ENCODE results near the gene EMILIN3.

EMILIN3 gene

GRCh38 chr20:41391587-41392001 lies 25.0 kb upstream of the EMILIN3 start:
- DNase-seq: no peak

DNA sequence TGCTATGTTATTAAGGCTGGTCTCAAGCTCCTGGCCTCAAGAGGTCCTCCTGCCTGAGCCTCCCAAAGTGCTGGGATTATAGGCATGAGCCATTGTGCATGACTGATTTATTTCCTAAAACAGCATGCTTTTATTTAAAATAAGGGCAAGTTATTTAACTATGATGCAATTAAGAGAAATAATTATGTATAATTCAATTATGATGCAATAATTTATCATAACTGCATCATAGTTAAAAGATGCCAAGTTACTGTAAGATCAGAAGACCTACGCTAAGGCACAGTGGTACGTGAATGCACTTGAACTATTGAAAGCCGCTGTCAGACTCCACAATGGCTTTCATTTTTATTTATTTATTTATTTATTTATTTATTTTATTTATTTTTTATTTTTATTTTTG lies 24.3 kb upstream of the EMILIN3 start:
- DNase-seq: no peak

DNA sequence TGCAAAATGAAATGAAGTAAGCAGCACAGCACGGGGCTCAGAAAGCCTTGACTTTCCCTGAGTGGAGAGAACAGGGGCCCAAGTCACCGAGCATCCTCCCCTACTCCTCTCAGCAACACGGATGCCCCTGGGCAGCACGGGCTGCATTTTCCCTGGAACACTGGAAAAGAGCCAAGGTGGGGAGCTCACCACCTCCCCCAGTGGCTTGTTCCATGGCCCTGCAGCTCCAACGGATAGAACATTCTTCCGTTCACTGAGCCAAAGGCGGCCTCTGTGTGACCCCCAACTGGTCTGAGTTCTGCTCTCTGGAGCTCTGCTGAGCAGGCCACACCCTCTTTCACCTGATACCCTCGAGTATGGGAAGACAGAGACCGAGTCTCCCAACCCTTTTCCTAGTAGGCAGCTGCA lies 20.8 kb upstream of the EMILIN3 start:
- no peak for DNase-seq

GRCh38 chr20:41386502-41387427 lies 20.1 kb upstream of the EMILIN3 start:
- DNase-seq: no peak

DNA sequence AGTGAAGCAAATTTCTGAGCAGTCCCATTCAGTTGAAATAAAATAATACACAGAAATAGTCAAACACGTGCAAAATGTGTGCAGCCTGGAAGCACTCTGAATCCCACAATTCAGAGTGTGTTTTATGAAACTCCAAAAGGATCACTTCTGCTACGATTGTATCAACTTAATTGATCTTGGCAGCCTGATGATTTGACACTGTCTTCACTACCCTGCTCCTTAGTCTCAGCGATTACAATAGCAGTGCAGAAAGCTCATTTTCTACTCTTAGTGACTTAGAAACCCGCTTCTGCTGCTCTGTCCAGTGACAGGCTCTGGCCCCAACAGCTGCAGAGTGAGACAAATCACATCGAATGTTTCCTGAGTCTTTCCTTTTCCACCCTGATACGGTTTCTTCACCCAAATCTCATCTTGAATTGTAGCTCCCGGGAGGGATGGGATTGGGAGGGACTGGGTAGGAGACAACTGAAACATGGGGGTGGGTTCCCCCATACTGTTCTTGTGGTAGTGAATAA lies 16.2 kb upstream of the EMILIN3 start:
- no peak for DNase-seq

DNA sequence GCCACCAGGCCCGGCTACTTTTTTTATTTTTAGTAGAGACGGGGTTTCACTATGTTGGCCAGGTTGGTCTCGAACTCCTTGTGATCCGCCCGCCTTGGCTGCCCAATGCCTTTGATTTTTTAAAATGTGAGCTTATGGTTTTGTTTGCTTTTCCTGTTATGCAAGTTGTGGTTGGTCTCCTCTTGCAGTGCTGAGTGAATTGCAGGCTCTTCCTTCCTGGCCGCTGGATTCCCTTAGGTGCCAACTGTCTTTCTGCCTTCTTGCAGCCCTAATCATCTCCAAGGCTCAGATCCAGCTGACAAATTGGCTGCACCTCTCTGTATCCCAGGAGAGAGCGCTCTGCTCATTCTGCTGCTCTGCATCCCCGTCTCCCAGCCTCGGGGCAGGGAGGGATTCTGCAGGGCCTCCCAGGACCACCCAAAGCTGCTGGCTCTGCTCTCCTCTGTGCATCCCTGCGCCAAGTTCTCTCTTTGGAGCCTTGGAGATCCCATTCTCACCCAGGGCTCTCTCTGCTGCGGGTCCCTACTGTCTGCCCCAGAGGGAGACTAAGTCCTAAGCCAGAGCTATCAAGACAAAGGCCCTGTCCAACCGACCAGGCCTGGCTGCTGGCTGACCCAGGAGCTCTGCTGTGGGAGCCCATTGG lies 14.1 kb upstream of the EMILIN3 start:
- DNase-seq: no peak

- no peak for DNase-seq
Measured at GRCh38 chr20:41379551-41379950, 12.9 kb upstream of the EMILIN3 start.

GRCh38 chr20:41377275-41377674 lies 10.7 kb upstream of the EMILIN3 start:
- DNase-seq: no peak

GRCh38 chr20:41376349-41376748 lies 9.7 kb upstream of the EMILIN3 start:
- no peak for DNase-seq

DNA sequence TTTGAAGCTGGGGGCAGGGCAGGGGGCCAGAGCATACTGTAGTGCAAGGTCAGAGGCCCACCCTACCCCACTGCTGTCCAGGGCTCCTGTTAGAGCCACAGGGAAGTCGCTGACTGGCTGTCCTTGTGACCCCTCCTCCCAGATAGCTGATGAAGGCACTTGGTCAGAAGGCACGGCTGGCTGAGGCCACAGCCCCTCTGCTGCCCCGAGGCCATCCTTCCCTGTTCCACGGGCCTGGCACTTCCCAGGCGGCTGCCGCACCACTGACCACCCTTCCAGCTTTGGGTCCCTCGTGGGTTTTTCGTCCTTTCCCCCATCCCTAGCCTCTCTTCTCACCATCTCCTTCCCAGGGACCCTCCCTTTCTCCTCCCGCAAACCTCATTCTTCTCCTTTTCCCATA lies 9.2 kb upstream of the EMILIN3 start:
- no peak for DNase-seq

DNA sequence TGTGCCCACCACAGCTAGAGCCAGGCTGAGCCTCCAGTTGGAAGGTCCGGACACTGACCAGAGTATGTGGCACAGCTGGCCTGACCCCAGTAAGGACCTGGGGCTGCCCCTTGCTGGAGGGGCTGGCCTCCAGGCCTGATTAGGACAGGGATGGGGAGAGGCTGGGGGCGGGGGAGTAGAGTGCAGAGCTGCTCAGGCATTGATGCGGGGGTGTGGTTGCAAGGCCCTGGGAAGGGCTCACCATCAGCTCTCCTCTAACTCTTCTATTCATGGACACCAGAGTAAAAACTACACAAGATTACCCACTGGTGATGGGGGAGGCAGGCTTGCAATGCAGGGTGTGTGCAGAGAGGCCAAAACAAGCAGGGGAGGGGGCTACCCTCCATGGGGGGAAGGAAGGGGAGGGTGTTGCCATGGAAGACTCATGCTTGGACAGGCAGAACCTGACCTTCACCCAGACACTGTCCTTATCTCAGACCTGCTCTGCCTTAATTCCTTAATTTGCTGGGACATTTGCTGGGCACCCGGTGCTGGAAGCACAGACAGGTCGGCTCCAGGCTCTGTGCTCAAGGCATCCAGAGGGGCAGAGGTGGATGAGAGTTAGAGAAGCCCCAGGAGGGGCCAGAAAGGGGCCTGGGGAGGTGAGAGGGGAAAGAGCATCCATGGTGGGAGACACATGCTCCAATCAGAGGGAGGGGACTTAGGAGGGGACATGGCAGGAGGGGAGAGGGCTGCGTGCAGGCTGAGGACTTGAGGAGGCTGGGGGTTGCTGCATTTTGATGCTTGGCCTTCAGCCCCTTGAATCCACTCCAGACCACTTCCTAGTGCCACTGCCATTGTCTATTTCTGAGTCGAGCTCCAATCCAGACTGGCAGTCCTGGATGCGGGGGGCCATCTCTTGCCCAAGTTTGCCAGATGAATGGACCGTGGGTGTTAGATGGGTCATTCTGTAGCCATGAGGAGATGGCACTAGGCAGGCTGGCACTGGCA lies 7.6 kb upstream of the EMILIN3 start:
- no peak for DNase-seq

DNA sequence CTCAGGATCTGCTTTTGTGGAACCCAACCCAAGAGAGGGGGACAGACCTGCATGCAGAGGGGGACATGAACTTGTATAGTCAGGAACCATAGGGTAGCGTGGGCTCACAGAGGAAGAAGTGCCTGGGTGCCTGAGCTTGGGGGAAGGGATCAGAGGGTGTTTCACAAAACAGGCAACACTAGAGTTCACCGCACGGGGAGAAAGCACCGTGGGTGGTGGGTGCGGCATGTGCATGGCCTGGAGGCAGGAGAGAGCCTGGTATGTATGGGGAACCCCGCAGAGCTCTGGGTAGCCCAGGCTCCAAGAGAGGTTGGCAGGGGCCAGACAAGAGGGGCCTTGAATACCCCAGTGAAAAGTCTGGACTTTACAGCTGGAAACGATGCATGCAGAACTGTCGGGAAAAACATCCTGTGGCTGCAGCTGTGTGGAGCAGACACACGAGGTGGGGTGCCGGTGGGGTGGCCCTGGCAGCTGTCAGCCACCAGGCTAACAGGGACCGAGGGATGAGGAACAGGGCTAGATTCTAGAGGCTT lies 6.7 kb upstream of the EMILIN3 start:
- DNase-seq: no peak

DNA sequence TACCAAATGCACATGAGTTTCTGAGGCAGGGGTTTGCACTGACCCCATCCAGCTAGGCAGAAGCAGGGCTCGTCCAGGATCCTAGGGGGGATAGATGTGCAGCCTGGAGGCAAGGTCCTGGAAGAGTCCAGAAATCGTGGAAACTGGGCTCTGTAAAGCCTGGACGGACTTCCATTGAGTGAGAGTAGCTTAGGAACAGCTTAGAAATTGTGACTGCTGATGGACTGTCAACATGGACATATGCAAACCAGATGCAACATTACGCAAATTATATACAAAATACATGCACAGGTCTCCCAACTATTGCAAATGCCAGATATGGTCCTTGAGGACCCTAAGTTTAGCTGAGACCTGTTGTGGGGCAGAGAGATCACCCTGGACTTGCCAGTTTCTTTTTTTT lies 4.8 kb upstream of the EMILIN3 start:
- no peak for DNase-seq

DNA sequence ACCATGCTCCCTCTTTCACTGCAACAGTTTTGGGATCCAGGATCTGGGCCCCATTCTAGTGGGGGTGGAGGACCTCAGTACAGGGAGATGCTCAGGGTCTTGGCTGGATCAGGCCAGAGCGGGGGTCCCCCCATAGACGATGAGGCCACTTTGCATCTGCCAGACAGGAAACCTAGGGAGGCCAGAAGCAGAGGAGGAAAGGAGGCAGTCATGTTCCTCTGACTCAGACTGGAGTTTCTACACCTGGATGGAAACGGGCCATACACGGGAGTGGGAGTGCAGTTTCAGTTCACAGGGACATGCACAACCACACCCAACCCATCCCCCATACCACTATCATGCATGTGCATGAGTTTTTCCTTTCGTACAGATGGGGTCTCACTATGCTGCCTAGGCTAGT lies 3.6 kb upstream of the EMILIN3 start:
- no peak for DNase-seq

DNA sequence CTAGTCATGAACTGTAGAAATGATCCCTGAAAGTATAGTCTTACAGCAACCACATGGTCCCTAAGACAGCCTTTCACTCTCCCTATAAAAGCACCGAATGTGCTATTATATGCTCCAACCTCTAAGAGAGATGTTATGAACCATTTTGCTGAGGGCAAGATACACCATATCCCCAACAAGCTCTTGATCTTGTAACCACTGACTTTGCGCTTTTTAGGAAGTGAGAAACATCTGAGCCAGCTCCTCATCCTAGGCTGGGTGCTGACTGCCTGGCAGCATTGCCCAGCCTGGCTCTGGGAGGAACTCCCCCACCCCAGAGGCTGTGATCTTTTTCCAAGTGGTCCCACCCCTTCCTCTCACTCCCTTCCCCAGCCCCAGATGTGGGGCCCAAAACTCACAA lies 3.1 kb upstream of the EMILIN3 start:
- no peak for DNase-seq

DNA sequence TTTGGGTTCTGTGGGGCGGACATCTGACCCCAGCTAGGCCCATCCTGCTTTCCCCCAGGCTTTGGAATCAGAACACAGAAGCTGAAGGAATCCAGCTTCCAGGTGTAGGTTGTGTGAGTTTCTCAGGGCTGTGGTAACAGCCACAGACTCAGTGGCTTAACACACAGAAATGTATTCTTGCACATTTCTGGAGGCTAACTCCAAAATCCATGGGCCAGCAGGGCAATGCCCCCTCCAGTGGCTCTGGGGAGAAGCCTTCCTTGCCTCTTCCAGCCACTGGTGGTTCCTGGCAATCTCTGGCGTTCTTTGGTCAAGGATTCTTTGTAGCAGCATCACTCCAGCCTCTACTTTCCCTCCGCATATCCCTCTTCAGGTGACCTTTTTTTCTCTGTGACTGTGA lies 1.3 kb upstream of the EMILIN3 start:
- no peak for DNase-seq

DNA sequence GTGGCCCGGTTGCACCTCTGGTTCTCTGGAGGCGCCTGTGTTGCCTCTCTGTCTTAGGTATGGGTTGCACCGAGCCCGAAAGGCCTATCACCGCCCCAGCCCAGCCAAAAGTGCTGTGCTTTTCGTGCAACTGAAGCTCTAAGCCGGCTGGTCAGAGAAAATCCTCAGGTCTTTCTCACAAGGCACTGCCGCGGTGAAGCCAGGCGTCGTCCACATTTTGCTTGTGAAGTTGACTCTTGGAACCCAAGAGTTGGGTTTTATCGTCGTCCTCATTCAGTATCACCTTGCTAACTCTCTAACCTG lies 726 bp upstream of the EMILIN3 start:
- DNase-seq: no peak

DNA sequence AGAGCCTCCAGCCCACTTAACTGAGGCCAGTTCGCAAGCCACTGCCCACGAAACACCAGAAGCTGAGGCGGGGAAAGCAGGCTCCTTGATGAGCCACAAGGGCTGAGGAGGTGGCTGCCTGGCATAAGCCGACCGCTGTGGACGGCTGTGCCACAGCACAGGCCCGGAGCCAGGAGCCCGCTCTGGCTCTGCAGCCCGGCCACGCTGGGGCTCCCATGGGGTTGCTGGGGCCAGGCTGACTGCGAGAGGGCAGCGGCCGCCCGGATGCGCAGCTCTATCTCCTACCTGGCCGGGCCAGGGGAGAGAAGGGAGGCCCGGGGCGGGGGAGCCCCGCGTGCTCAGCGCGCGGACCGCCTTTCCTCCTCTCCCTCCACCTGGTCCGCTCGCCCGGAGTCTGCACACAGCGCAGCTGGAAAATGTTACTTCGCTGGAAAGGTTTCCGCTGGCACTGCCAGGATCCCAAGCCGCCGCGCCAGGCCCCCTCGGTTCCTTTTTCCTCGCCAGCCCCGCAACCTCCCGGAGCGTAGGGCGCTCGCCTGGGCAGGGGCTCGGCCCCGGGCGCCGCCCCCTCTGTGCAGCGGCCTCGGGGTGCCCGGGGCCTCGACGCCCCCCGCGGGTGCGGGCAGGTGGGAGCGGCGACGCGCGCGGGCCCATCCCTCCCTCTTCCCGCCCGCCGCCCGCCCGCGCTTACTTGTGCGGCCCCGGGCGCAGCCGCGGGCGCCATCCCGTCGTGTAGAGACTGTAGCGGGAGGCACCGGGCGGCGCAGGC lies 657 bp downstream of the EMILIN3 start:
- no peak for DNase-seq

GRCh38 chr20:41364967-41365765 lies 1.5 kb downstream of the EMILIN3 start:
- no peak for DNase-seq

DNA sequence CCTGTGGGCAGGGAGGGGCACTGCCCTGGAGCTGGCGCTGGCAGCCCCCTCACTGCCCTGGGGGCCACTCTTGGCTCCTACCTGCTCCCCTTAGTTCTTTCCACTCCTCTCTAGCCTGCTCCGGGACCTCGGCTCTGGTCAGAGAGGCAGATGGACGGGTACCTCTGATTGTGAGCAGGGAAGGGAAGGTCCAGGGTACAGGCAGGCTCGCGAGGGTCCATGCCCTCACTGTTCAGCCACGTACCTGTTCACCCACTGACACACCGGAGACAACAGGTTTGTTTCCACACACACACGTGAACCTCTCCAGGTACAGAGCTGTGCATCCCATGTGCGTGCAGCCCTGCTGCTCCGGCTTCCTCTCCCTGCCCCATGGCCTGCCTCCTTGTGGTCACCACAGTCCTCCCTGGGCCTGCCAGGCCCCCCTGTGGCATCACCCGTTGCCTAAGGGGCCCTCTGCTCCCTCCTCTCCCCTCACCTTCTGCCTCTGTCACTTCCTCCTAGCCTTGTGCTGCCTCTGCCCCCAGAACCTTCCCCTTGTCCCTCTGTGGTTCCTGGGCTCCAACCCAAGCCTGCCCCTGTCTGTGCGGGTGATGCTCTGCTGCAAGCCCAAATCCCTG lies 2.3 kb downstream of the EMILIN3 start:
- DNase-seq: no peak

- DNase-seq: no peak
Measured at GRCh38 chr20:41363601-41364000, 3.0 kb downstream of the EMILIN3 start.
